Parathyroid adenoma (tissue), 2 donors: ENCODE results near the gene FDX2.

ENCODE experiments used
- H2AFZ ChIP-seq: fragments of 300-600 bp; sonication (generic); one replicate; pipeline ENCODE4 v1.7.0; 2017; ENCODE audit warnings: antibody characterized with exemption, mild to moderate bottlenecking
- H3K27ac ChIP-seq: fragments of 300-600 bp; sonication (generic); one replicate; pipeline ENCODE4 v1.7.0; 2017
- H3K27me3 ChIP-seq: fragments of 300-600 bp; sonication (generic); one replicate; pipeline ENCODE4 v1.7.0; 2017; ENCODE audit warnings: low read length; ENCODE audit not compliant: control insufficient read depth, insufficient read depth
- H3K36me3 ChIP-seq: fragments of 300-600 bp; sonication (generic); one replicate; pipeline ENCODE4 v1.7.0; 2017; ENCODE audit warnings: low read length; ENCODE audit not compliant: control insufficient read depth, insufficient read depth
- H3K4me1 ChIP-seq: fragments of 300-600 bp; sonication (generic); one replicate; pipeline ENCODE4 v1.7.0; 2017; ENCODE audit warnings: control low read depth
- H3K4me2 ChIP-seq: fragments of 300-600 bp; sonication (generic); one replicate; pipeline ENCODE4 v1.7.0; 2017; ENCODE audit warnings: low read length
- H3K4me3 ChIP-seq: fragments of 300-600 bp; sonication (generic); one replicate; pipeline ENCODE4 v1.7.0; 2017; ENCODE audit warnings: low read depth, low read length
- H3K79me2 ChIP-seq: fragments of 300-600 bp; sonication (generic); one replicate; pipeline ENCODE4 v1.7.0; 2017; ENCODE audit warnings: control low read depth
- H3K9ac ChIP-seq: fragments of 300-600 bp; sonication (generic); one replicate; pipeline ENCODE4 v1.7.0; 2017; ENCODE audit warnings: mild to moderate bottlenecking
- H3K9me3 ChIP-seq: fragments of 300-600 bp; sonication (generic); one replicate; pipeline ENCODE4 v1.7.0; 2017; ENCODE audit warnings: low read length; ENCODE audit not compliant: control insufficient read depth
- TF ChIP-seq, protein P1 (sequence below): fragments of 300-600 bp; sonication (generic); IDR thresholded peaks from one replicate; pipeline ENCODE4 v1.7.0; 2017; ENCODE audit warnings: antibody characterized with exemption, mild to moderate bottlenecking
- donor health status: primary hyperparathyroidism.

The FDX2 gene

GRCh38 chr19:10278935-10279334, 36.9 kb downstream of the FDX2 start:
- no peak overlapping the region for H2AFZ ChIP-seq
- no peaks in the 10 kb centered on the region for H3K36me3 ChIP-seq
- H3K4me3 ChIP-seq, result no peak overlapping the region
- H3K27ac ChIP-seq, result no peak overlapping the region
- TF ChIP-seq, protein P1, sequence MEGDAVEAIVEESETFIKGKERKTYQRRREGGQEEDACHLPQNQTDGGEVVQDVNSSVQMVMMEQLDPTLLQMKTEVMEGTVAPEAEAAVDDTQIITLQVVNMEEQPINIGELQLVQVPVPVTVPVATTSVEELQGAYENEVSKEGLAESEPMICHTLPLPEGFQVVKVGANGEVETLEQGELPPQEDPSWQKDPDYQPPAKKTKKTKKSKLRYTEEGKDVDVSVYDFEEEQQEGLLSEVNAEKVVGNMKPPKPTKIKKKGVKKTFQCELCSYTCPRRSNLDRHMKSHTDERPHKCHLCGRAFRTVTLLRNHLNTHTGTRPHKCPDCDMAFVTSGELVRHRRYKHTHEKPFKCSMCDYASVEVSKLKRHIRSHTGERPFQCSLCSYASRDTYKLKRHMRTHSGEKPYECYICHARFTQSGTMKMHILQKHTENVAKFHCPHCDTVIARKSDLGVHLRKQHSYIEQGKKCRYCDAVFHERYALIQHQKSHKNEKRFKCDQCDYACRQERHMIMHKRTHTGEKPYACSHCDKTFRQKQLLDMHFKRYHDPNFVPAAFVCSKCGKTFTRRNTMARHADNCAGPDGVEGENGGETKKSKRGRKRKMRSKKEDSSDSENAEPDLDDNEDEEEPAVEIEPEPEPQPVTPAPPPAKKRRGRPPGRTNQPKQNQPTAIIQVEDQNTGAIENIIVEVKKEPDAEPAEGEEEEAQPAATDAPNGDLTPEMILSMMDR, result no peak
- H3K9me3 ChIP-seq, result no peaks in the 10 kb centered on the region
- H3K4me2 ChIP-seq, result no peak overlapping the region
- no peak overlapping the region for H3K9ac ChIP-seq
- H3K79me2 ChIP-seq, result no peaks in the 10 kb centered on the region
- no peaks in the 10 kb centered on the region for H3K4me1 ChIP-seq
- no peaks in the 10 kb centered on the region for H3K27me3 ChIP-seq

DNA sequence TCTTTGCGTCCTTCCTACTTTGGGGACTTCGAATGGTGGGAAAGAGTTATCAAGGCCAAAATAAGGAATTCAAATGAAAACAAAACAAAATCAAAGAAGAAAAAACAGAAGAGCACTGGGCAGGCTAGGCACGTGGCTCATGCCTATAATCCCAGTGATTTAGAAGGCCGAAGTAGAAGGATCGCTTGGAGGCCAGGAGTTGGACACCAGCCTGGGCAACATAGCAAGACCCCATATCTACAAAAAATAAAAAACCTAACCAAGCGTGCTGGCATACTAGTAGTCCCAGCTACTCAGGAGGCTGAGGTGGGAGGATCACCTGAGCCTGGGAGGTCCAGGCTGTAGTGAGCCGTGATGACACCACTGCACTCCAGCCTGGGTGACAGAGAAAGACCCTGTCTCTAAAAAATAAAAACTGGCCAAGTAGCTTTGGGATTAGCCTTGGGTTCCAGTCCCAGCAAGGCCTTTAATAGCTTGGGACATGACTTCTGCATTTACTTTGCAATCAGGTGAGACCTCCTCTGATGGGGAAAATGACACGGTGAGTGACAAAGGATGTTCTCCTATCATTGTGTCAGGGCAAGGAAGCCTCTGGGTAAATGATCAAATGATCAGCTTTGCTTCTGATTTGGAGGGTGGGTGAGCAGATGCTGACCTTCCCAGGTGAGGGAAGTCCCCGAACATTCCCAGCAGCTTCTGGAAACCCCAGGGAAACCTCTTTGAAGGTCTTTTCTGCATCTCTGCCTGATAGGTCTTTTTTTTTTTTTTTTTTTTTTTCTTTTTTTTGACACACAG, 37.8 kb downstream of the FDX2 start:
- TF ChIP-seq, protein P1, result no peak
- Histone ChIP-seq H3K79me2 (no peaks in the 10 kb centered on the region), H3K9me3 (no peaks in the 10 kb centered on the region), H3K36me3 (no peaks in the 10 kb centered on the region), H3K27me3 (no peaks in the 10 kb centered on the region), H3K4me2 (no peak overlapping the region), H3K4me1 (no peaks in the 10 kb centered on the region), H3K9ac (no peak overlapping the region), H3K4me3 (no peak overlapping the region), H3K27ac (no peak overlapping the region), H2AFZ (no peak overlapping the region)

DNA sequence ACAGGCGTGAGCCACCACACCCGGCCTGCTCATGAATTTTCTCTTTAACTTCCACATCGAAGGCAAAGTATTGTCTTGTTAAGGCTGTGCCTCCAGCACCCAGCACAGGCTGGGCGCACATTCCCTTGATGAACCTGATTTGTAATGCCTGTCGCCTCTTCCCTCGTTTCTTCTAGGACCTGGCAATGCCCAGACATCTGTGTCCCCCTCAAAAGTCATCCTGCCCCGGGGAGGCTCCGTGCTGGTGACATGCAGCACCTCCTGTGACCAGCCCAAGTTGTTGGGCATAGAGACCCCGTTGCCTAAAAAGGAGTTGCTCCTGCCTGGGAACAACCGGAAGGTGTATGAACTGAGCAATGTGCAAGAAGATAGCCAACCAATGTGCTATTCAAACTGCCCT, 41.2 kb downstream of the FDX2 start:
- Histone ChIP-seq H3K9me3 (no peaks in the 10 kb centered on the region), H3K79me2 (no peaks in the 10 kb centered on the region), H3K27ac (no peak overlapping the region), H3K4me2 (no peak overlapping the region), H3K9ac (no peak overlapping the region), H3K4me3 (no peak overlapping the region), H3K36me3 (no peaks in the 10 kb centered on the region), H3K27me3 (no peaks in the 10 kb centered on the region), H2AFZ (no peak overlapping the region), H3K4me1 (no peaks in the 10 kb centered on the region)
- TF ChIP-seq, protein P1, result no peak

DNA sequence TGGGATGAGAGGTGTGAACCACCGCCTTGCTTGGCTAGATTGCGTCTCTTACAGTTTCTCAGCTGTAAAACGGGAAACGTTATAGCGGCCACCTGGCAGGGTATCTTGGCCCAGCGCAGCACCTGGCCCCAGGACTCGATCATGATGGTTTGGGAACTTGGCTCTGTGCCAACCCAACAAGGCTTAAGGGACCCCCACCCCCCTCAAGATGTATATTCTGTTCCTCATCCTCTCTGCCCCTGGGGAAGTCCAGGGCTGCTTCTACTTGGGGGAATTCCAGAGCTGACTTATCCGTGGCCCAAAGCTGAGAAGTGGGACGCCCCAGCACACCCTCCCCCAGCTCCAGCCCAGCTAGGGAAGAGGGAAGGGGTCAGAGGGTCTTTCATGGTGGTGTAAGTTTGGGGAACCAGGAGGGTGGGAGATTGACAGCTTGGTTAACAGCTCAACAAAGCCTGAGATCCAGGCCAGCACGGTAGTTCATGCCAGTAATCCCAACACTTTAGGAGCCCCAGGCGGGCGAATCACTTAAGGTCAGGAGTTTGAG, 44.2 kb downstream of the FDX2 start:
- H3K4me3 ChIP-seq, result peak overlapping the region; percentile 34
- no peaks in the 10 kb centered on the region for H3K27me3 ChIP-seq
- no peaks in the 10 kb centered on the region for H3K9me3 ChIP-seq
- H3K9ac ChIP-seq, result no peak overlapping the region
- no peaks in the 10 kb centered on the region for H3K4me1 ChIP-seq
- TF ChIP-seq, protein P1, result no peak
- no peak overlapping the region for H2AFZ ChIP-seq
- no peaks in the 10 kb centered on the region for H3K36me3 ChIP-seq
- no peaks in the 10 kb centered on the region for H3K79me2 ChIP-seq
- peak overlapping the region; percentile 71 for H3K4me2 ChIP-seq
- H3K27ac ChIP-seq, result peak overlapping the region; percentile 68
